B cell (primary cell): ENCODE data around the gene BAG3. TPM values are rescaled to one million over a fixed set of nuclear protein-coding genes. Genes with fewer than 3 reads are reported as not detected.

ENCODE experiments used
- ATAC-seq: fragments of 200-7000 bp; cut with Tn5 transposase; one replicate; pipeline ENCODE4 v1.10.0; 2021; ENCODE audit warnings: low read depth, mild to moderate bottlenecking, moderate number of reproducible peaks, moderate library complexity
- CTCF ChIA-PET: fragments of 350-600 bp; sonication (Branson Sonifier 250); formaldehyde crosslinking; loops from one replicate; lab custom pipeline; 2021; ENCODE audit warnings: antibody characterized with exemption, inconsistent platforms; lab: Charles Lee
- POLR2A ChIA-PET: fragments of 350-600 bp; sonication (Branson Sonifier 250); formaldehyde crosslinking; loops from one replicate; lab custom pipeline; 2021; ENCODE audit warnings: antibody characterized with exemption; lab: Charles Lee
- DNase-seq: peaks from one replicate; pipeline ENCODE4 v3.0.0; 2013
- H2AFZ ChIP-seq: 2 replicates; pipeline ENCODE4 v1.6.1; 2012; ENCODE audit warnings: mild to moderate bottlenecking, low read depth, low read length; ENCODE audit not compliant: insufficient read depth, poor library complexity, severe bottlenecking
- H3K27ac ChIP-seq, 2 donors: 1 replicate in 1 of 2; 2 replicates in 1 of 2; pipeline ENCODE4 v1.5.1; 2012 to 2013; ENCODE audit warnings: low read length in 2 of 2, mild to moderate bottlenecking in 2 of 2, moderate library complexity in 1 of 2
- H3K27me3 ChIP-seq, 4 experiments: fragments of 200-600 bp in 1 of 4; sonication (generic) in 1 of 4; replicated peaks in 1 of 4; 1 replicate in 2 of 4; 2 replicates in 2 of 4; pipeline versions ENCODE4 v1.6.1 to v1.7.0; 2013 to 2016; ENCODE audit warnings: low read length in 3 of 4, mild to moderate bottlenecking in 2 of 4, mixed read lengths in 1 of 4, moderate library complexity in 1 of 4; ENCODE audit not compliant: insufficient read depth in 4 of 4, control insufficient read depth in 3 of 4; ENCODE audit errors: control extremely low read depth in 1 of 4
- H3K36me3 ChIP-seq, 2 experiments: replicated peaks in 1 of 2; 1 replicate in 1 of 2; 2 replicates in 1 of 2; pipeline versions ENCODE4 v1.6.1 to v1.7.1; 2013; ENCODE audit warnings: low read length in 1 of 2; ENCODE audit not compliant: insufficient read depth in 2 of 2, control insufficient read depth in 1 of 2; ENCODE audit errors: control extremely low read depth in 1 of 2, extremely low read depth in 1 of 2
- H3K4me1 ChIP-seq, 2 donors: fragments of 200-600 bp in 1 of 2; sonication (generic) in 1 of 2; 1 replicate in 1 of 2; 2 replicates in 1 of 2; pipeline versions ENCODE4 v1.5.1 to v1.6.1; 2013 to 2017; ENCODE audit warnings: low read length in 2 of 2; ENCODE audit not compliant: control insufficient read depth in 2 of 2, insufficient read depth in 2 of 2
- H3K4me2 ChIP-seq: replicated peaks from 2 replicates; pipeline ENCODE3; 2012; ENCODE audit warnings: mild to moderate bottlenecking, low read depth, low read length; ENCODE audit not compliant: poor library complexity, severe bottlenecking
- H3K4me3 ChIP-seq, 5 experiments: fragments of 200-600 bp in 1 of 5; sonication (generic) in 1 of 5; 1 replicate in 3 of 5; 2 replicates in 2 of 5; pipeline versions ENCODE4 v1.5.1 to v1.7.0; 2011 to 2016; ENCODE audit warnings: low read length in 4 of 5, mild to moderate bottlenecking in 4 of 5, low read depth in 2 of 5, control low read depth in 1 of 5, moderate library complexity in 1 of 5; ENCODE audit not compliant: insufficient read depth in 1 of 5; ENCODE audit errors: control extremely low read depth in 1 of 5, extremely low read depth in 1 of 5
- H3K79me2 ChIP-seq: fragments of 200-600 bp; sonication (generic); one replicate; pipeline ENCODE4 v1.6.0; 2016; ENCODE audit warnings: low read length; ENCODE audit not compliant: control insufficient read depth, insufficient read depth
- H3K9ac ChIP-seq: fragments of 200-600 bp; sonication (generic); 2 replicates; pipeline ENCODE4 v1.6.1; 2017; ENCODE audit warnings: mild to moderate bottlenecking, low read length, moderate library complexity
- H3K9me3 ChIP-seq, 3 donors: one replicate each; pipeline versions ENCODE4 v1.6.1 to v1.7.1; 2013; ENCODE audit warnings: low read length in 2 of 3; ENCODE audit not compliant: control insufficient read depth in 2 of 3, insufficient read depth in 1 of 3; ENCODE audit errors: control extremely low read depth in 1 of 3
- H4K20me1 ChIP-seq: 2 replicates; pipeline ENCODE4 v1.6.0; 2012; ENCODE audit warnings: mild to moderate bottlenecking, low read length; ENCODE audit not compliant: insufficient read depth, control insufficient read depth, poor library complexity, severe bottlenecking
- H3K27ac Mint-ChIP-seq: one replicate; pipeline ENCODE4 v1.8.0; 2021; ENCODE audit warnings: mixed read lengths
- H3K27me3 Mint-ChIP-seq: one replicate; pipeline ENCODE4 v1.8.0; 2021; ENCODE audit warnings: mixed read lengths
- H3K4me1 Mint-ChIP-seq: one replicate; pipeline ENCODE4 v1.8.0; 2021; ENCODE audit warnings: mixed read lengths
- H3K4me3 Mint-ChIP-seq: one replicate; pipeline ENCODE4 v1.8.0; 2021; ENCODE audit warnings: mixed read lengths
- H3K9me3 Mint-ChIP-seq: one replicate; pipeline ENCODE4 v1.8.0; 2022; ENCODE audit warnings: mixed read lengths; ENCODE audit not compliant: insufficient read depth
- CTCF ChIP-seq: fragments of 200-600 bp; IDR thresholded peaks from one replicate; pipeline ENCODE4 v1.8.0; 2022; ENCODE audit warnings: antibody characterized with exemption, mild to moderate bottlenecking
- EZH2 ChIP-seq: IDR thresholded peaks from 2 replicates; pipeline ENCODE4 v1.6.1; 2012; ENCODE audit warnings: borderline replicate concordance, low read depth, mild to moderate bottlenecking, moderate library complexity, low read length; ENCODE audit not compliant: insufficient read depth, poor library complexity, severe bottlenecking
- WGBS: methylation state at CpG from one replicate; pipeline ENCODE4 v1.1.5; 2013; ENCODE audit warnings: missing lambda C conversion rate; ENCODE audit not compliant: insufficient coverage; 5-methylcytosine and 5-hydroxymethylcytosine counted together
- intact Hi-C: fragments of 100-400 bp; cut with micrococcal nuclease; formaldehyde crosslinking; loops from one replicate; pipeline ENCODE4 v1.10.0; 2022
- polyA plus RNA-seq: library from polyadenylated mRNA; depleted of rRNA; stranded (reverse); fragments of >200 nt; gene quantifications from 2 replicates; pipeline ENCODE4 v1.2.3, GENCODE V29; 2012
- total RNA-seq, 2 donors: library from RNA; stranded (reverse); fragments of 120-200 nt in 1 of 2; gene quantifications; 1 replicate in 1 of 2; 2 replicates in 1 of 2; pipeline versions ENCODE4 v1.2.3 to v1.2.4, GENCODE V29; 2013 to 2022

The BAG3 gene
- total and polyA plus RNA-seq, 2 donors (not counting 1 experiment from before 2014, with no cell fraction given), result 3.9 to 7.4 TPM

- Histone ChIP-seq H3K4me3 (no peak overlapping the region), H3K4me2 (no peak overlapping the region), H2AFZ (no peak overlapping the region), H3K27me3 (no peaks in the 10 kb centered on the region), H3K36me3 (no peaks in the 10 kb centered on the region), H3K9ac (no peak overlapping the region), H3K27ac (no peak overlapping the region), H3K79me2 (no peaks in the 10 kb centered on the region), H3K4me1 (peaks cover 0 to 5% of the 10 kb centered on the region in 2 donors), H3K9me3 (peaks cover 0 to 2% (median 0%) of the 10 kb centered on the region in 3 donors), H4K20me1 (no peaks in the 10 kb centered on the region)
- 100% methylated on average over 2 of the region's 5 CpGs for WGBS
- no peaks in the 10 kb centered on the region for H3K27me3 Mint-ChIP-seq
- no peak overlapping the region for H3K27ac Mint-ChIP-seq
- no peak overlapping the region for H3K4me3 Mint-ChIP-seq
- ChIA-PET CTCF (no interaction called here), POLR2A (no interaction called here)
- ATAC-seq (no peak), DNase-seq (no peak)
- no peak for TF ChIP-seq EZH2
- no peak for TF ChIP-seq CTCF
- intact Hi-C loops, result no loop called here
- no peaks in the 10 kb centered on the region for H3K4me1 Mint-ChIP-seq
- no peaks in the 10 kb centered on the region for H3K9me3 Mint-ChIP-seq
Observed at GRCh38 chr10:119669331-119669730, 18.2 kb downstream of the BAG3 start.

GRCh38 chr10:119669975-119670640, 18.9 kb downstream of the BAG3 start:
- CTCF ChIA-PET, result interaction anchor here (1.4 kb wide), 1 partner anchor 16 kb away, joined by 5 read pairs; no protein-coding TSS in a partner anchor
- Histone ChIP-seq H3K4me3 (no peak overlapping the region), H3K79me2 (no peaks in the 10 kb centered on the region), H3K9ac (no peak overlapping the region), H3K27ac (no peak overlapping the region), H3K4me1 (peaks cover 0 to 5% of the 10 kb centered on the region in 2 donors), H4K20me1 (no peaks in the 10 kb centered on the region), H3K4me2 (no peak overlapping the region), H2AFZ (no peak overlapping the region), H3K36me3 (no peaks in the 10 kb centered on the region), H3K9me3 (peaks cover 0 to 2% (median 0%) of the 10 kb centered on the region in 3 donors), H3K27me3 (no peaks in the 10 kb centered on the region)
- 97% methylated on average over 15 of the region's 18 CpGs for WGBS
- H3K4me1 Mint-ChIP-seq, result no peaks in the 10 kb centered on the region
- H3K4me3 Mint-ChIP-seq, result no peak overlapping the region
- no peak overlapping the region for H3K27ac Mint-ChIP-seq
- POLR2A ChIA-PET, result no interaction called here
- DNase-seq, result no peak
- TF ChIP-seq CTCF (no peak), EZH2 (no peak)
- no peaks in the 10 kb centered on the region for H3K27me3 Mint-ChIP-seq
- no peak for ATAC-seq
- no peaks in the 10 kb centered on the region for H3K9me3 Mint-ChIP-seq
- intact Hi-C loops, result no loop called here
